Measurements from ENCODE around the gene ATP11B.

Gene ATP11B

DNA sequence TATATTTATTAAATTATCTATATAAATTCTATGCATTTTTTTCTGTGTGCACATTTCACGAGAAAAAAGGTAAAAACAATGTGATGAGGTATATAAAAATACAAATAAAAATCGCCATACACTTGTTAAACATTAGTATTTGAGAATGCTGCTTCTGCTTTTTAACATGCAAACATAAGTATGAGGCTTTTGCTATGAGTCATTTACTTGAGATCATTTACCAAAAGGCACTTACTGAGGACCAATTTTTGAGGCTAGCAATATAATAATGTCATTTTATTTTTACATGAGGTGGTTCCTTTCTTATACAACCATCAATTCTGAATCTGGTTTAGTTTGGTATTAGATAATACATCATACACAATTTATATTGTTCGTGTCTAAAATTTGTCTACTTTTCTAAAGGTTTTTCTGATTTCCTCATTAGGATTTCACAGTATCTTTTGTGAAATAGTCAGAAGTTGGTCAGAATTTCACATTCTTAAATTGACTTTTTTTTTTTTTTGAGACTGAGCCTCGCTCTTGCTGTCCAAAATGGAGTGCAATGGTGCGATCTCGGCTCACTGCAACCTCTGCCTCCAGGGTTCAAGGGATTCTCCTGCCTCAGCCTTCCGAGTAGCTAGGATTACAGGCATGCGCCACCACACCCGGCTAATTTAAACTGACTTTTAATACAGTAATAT is 161.4 kb downstream of the ATP11B start:
- Histone ChIP-seq H2AFZ (ENCODE audit: low read depth) (no peak overlapping the region), H3K4me3 (IDR thresholded peaks at IDR 0.05; ENCODE audit: insufficient read depth, low read depth, low read length) (no peak overlapping the region), H3K27ac (no peak overlapping the region), H3K36me3 (ENCODE audit: insufficient read depth) (no peaks in the 10 kb centered on the region), H4K20me1 (ENCODE audit: insufficient read depth) (no peaks in the 10 kb centered on the region), H3K4me1 (ENCODE audit: low read depth, poor library complexity, severe bottlenecking) (no peaks in the 10 kb centered on the region), H3K27me3 (ENCODE audit: insufficient read depth, low read depth) (no peaks in the 10 kb centered on the region), H3K4me2 (no peak overlapping the region), H3K9ac (no peak overlapping the region), H3K79me2 (ENCODE audit: insufficient read depth, low read depth) (no peaks in the 10 kb centered on the region)
- no peak for TF ChIP-seq CTCF (conservative IDR thresholded peaks at IDR 0.05; ENCODE audit: low read depth, low read length)

DNA sequence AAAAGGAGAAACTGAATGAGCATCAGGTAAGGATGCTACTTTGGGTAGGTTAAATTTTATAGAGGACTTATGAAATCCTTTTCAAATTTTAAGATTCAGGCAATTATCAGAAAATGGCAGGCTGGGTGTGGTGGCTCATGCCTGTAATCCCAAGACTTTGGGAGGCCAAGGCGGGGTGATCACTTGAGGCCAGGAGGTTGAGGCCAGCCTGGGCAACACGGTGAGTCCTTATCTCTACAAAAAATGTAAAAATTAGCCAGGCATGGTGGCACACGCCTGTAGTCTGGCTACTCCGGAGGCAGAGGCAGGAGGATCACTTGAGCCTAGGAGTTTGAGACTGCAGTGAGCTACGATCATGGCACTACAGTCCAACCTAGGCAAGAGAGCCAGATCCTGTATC is 163.9 kb downstream of the ATP11B start:
- no peaks in the 10 kb centered on the region for H3K36me3 ChIP-seq (ENCODE audit: insufficient read depth)

GRCh38 chr3:182957676-182958266 is 164.5 kb downstream of the ATP11B start:
- Histone ChIP-seq H3K79me2 (ENCODE audit: insufficient read depth, low read depth) (no peaks in the 10 kb centered on the region), H2AFZ (ENCODE audit: low read depth) (no peak overlapping the region), H3K27ac (no peak overlapping the region), H3K36me3 (ENCODE audit: insufficient read depth) (no peaks in the 10 kb centered on the region), H3K4me2 (no peak overlapping the region), H3K27me3 (ENCODE audit: insufficient read depth, low read depth) (no peaks in the 10 kb centered on the region), H4K20me1 (ENCODE audit: insufficient read depth) (no peaks in the 10 kb centered on the region), H3K4me1 (ENCODE audit: low read depth, poor library complexity, severe bottlenecking) (no peaks in the 10 kb centered on the region), H3K9ac (no peak overlapping the region), H3K4me3 (IDR thresholded peaks at IDR 0.05; ENCODE audit: insufficient read depth, low read depth, low read length) (no peak overlapping the region)
- no peak for TF ChIP-seq CTCF (conservative IDR thresholded peaks at IDR 0.05; ENCODE audit: low read depth, low read length)

More for the DNA sequence above, 163.9 kb downstream of the ATP11B start:
- H2AFZ ChIP-seq (ENCODE audit: low read depth), result no peak overlapping the region
- H3K9ac ChIP-seq, result no peak overlapping the region
- H3K4me3 ChIP-seq (IDR thresholded peaks at IDR 0.05; ENCODE audit: insufficient read depth, low read depth, low read length), result no peak overlapping the region
- no peaks in the 10 kb centered on the region for H4K20me1 ChIP-seq (ENCODE audit: insufficient read depth)
- no peak for TF ChIP-seq CTCF (conservative IDR thresholded peaks at IDR 0.05; ENCODE audit: low read depth, low read length)
- no peaks in the 10 kb centered on the region for H3K79me2 ChIP-seq (ENCODE audit: insufficient read depth, low read depth)
- H3K27ac ChIP-seq, result no peak overlapping the region
- no peak overlapping the region for H3K4me2 ChIP-seq
- H3K4me1 ChIP-seq (ENCODE audit: low read depth, poor library complexity, severe bottlenecking), result no peaks in the 10 kb centered on the region
- H3K27me3 ChIP-seq (ENCODE audit: insufficient read depth, low read depth), result no peaks in the 10 kb centered on the region

- Histone ChIP-seq H3K4me2 (no peak overlapping the region), H3K4me3 (IDR thresholded peaks at IDR 0.05; ENCODE audit: insufficient read depth, low read depth, low read length) (no peak overlapping the region), H3K79me2 (ENCODE audit: insufficient read depth, low read depth) (peaks cover 3% of the 10 kb centered on the region; the same call in 1 of the 2 replicates), H3K27ac (no peak overlapping the region), H3K27me3 (ENCODE audit: insufficient read depth, low read depth) (no peaks in the 10 kb centered on the region), H2AFZ (ENCODE audit: low read depth) (no peak overlapping the region), H3K9ac (no peak overlapping the region), H3K4me1 (ENCODE audit: low read depth, poor library complexity, severe bottlenecking) (no peaks in the 10 kb centered on the region), H4K20me1 (ENCODE audit: insufficient read depth) (no peaks in the 10 kb centered on the region), H3K36me3 (ENCODE audit: insufficient read depth) (no peaks in the 10 kb centered on the region)
- TF ChIP-seq CTCF (conservative IDR thresholded peaks at IDR 0.05; ENCODE audit: low read depth, low read length), result no peak
These were observed 166.4 kb downstream of the ATP11B start for GRCh38 chr3:182959474-182960350.
